ENCODE measurements around the gene MBD3L1. TPM values are rescaled to one million over a fixed set of nuclear protein-coding genes. Genes with fewer than 3 reads are reported as not detected.

MBD3L1 gene
- total RNA-seq, 1 experiment from 2014 or later = not detected

DNA sequence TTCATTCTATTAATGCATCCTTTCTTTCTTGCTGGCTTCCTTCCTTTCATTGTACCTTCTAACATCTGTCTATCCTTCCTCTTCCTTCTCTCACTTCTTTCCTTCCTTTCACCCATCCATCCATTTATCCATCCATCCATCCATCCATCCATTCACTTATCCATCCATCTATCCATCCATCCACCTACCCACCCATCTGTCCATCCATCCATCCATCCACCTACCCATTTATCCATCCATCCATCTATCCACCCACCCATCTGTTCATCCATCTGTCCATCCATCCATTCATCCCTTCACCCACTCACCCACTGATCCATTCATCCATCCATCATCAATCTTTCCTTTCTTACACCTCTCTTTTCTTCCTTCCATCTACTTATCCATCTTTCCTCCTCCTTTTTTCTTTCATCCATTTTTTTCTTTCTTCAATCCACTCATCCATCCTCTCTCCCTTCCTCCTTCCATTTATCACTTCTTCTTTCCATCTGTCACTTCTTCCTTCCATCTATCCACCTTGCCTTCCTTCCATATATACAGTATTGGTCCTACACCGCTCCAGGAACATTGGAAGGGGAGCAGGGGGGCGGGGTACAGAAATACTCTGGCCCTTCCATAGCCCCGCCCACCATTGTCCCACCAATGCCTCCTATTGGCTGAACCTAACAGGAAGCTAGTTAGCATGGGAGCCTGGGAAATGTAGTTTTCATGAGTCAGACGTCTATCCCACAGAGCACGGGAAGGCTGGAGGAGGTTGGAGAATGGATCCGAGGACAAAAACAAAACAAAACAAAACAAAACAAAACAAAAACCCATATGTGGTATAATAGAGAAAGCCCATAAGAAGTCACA, 45.9 kb downstream of the MBD3L1 start:
- DNase-seq (ENCODE audit: extremely low read depth, low read depth) = no peak

DNA sequence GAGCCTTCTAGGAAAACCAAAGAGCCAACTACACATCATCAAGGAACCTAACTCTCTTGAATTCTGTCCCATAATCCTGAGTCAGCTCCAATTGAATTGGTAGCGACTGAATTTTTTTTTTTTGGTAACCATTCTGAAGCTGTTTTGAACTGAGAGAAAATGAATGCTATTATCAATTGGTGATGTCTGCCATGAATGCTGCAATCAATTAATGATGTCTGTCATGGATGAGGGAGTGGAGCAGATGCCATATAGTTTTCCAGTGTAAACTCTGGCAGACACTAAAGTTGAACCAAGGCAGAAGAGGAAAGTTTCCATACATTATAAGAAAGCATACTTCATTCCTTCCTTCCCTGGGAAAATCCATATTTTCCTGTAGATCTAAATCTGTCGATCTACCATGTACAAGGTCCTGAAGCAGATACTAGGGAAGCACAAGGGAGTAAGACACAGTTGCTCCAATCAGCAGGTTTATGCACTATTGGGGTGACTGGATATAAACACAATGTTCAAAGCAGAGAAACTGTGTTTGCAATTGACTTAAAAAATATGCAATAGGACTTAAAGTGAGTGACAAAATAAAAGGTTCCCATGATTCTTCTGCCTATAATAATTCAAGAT, 48.8 kb downstream of the MBD3L1 start:
- no peak for DNase-seq (ENCODE audit: extremely low read depth, low read depth)

- no peak for DNase-seq (ENCODE audit: extremely low read depth, low read depth)
Measured at GRCh38 chr19:8881512-8881911, 49.3 kb downstream of the MBD3L1 start.

DNA sequence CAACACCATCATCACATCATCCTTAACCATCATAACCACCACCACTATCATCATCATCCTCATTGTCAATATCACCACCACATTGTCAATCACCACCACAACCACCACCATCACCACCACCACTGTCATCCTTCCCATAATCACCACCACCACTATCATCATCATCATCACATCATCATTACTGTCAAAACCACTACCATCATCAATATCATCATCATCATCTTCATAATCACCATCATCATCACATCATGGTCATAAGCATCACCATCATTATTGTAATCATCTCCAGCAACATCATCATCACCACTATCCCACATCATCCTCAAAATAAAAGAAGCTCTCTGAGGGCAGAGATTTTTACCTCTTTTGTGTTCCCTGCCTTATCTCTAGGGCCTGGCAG, 52.2 kb downstream of the MBD3L1 start:
- DNase-seq (ENCODE audit: extremely low read depth, low read depth) = no peak

DNA sequence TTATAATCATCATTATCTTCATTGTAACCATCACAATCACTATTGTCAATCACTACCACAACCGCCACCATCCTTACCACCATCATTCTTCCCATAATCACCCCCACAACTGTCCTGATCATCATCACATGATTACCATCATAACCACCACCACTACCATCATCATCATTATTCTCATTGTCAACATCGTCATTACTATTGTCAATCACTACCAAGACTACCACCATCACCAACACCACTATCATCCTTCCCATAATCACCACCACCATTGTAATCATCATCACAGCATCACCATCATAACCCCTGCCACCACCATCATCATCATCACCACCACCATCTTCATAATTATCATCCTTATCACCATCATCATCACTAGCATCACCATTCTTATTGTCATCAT, 55.2 kb downstream of the MBD3L1 start:
- DNase-seq (ENCODE audit: extremely low read depth, low read depth) = no peak

- no peak for DNase-seq (ENCODE audit: extremely low read depth, low read depth)
Measured at GRCh38 chr19:8890260-8890659, 58.1 kb downstream of the MBD3L1 start.

Other genes starting within 250 kb of the MBD3L1 start
- gene ADAMTS10, start 221.7 kb upstream of the MBD3L1 start, total RNA-seq (2014; rRNA removed; shearing (Covaris generic)) = 0.82 TPM in 1 of 2 replicates, not detected in the other
- not detected in 2 replicates for gene NFILZ, start 201.7 kb upstream of the MBD3L1 start, total RNA-seq (2014; rRNA removed; shearing (Covaris generic))
- gene ACTL9, start 133.6 kb upstream of the MBD3L1 start, total RNA-seq (2014; rRNA removed; shearing (Covaris generic)) = not detected in 2 replicates
- not detected in 2 replicates for gene OR2Z1, start 110.7 kb upstream of the MBD3L1 start, total RNA-seq (2014; rRNA removed; shearing (Covaris generic))
- 16.9 and 23.2 TPM in 2 replicates for gene ZNF558, start 73 bp upstream of the MBD3L1 start, total RNA-seq (2014; rRNA removed; shearing (Covaris generic))
- gene MUC16, start 178.0 kb downstream of the MBD3L1 start, total RNA-seq (2014; rRNA removed; shearing (Covaris generic)) = under 0.01 TPM in 1 of 2 replicates, not detected in the other

All from NCI-H460 (cell line).